ENCODE measurements around the gene KREMEN1. TPM values are rescaled to one million over a fixed set of nuclear protein-coding genes. Genes with fewer than 3 reads are reported as not detected.

Gene KREMEN1
- total and polyA plus RNA-seq, 10 of the 15 experiments (the other 5 are each of a cell fraction or from before 2014, with no cell fraction given) = 0.10 to 2.5 (median 0.20) TPM; not detected in 1

GRCh38 chr22:29078036-29078868 is 5.4 kb downstream of the KREMEN1 start:
- no peaks in the 10 kb centered on the region for H3K9me3 ChIP-seq (replicated peaks; ENCODE audit: control insufficient read depth, insufficient read depth, low read length)
- no peak for TF ChIP-seq RB1 (IDR thresholded peaks at IDR 0.05; ENCODE audit: borderline replicate concordance)
- TF ChIP-seq ZNF384 (IDR thresholded peaks at IDR 0.05; ENCODE audit: borderline replicate concordance, low read depth, low read length) = 0 out of 2 replicates have a peak, but pooled peaks have one; percentile 32
- TF ChIP-seq TARDBP (IDR thresholded peaks at IDR 0.05; ENCODE audit: borderline replicate concordance) = no peak
- TF ChIP-seq NFYA (IDR thresholded peaks at IDR 0.05; ENCODE audit: borderline replicate concordance, low read depth, low read length) = no peak
- no peak for TF ChIP-seq KLF5 (IDR thresholded peaks at IDR 0.05; ENCODE audit: partially characterized antibody)
- TF ChIP-seq HCFC1 (IDR thresholded peaks at IDR 0.05; ENCODE audit: low read length) = no peak
- intact Hi-C loops (cut with micrococcal nuclease; ENCODE audit: unreplicated experiment) = loop anchor here (5.0 kb wide), 2 partner anchors 74 to 124 kb away; no protein-coding TSS in a partner anchor
- no peak overlapping the region for H3K9ac ChIP-seq (ENCODE audit: control insufficient read depth, insufficient read depth, low read length)
- FAIRE-seq (no peak), ATAC-seq (no peak), DNase-seq (ENCODE audit: low read depth, low spot score) (no peak)
- no peak overlapping the region for H2AFZ ChIP-seq (ENCODE audit: control insufficient read depth, low read depth, low read length)
- H3K4me3 ChIP-seq = no peak overlapping the region
- H3K27ac ChIP-seq (ENCODE audit: control insufficient read depth, insufficient read depth) = no peak overlapping the region
- 32% methylated on average over 6 of the region's 6 CpGs for WGBS (ENCODE audit: insufficient coverage, insufficient replicate concordance, low lambda C conversion rate, missing lambda C conversion rate)
- BruUV-seq (replicated peaks) = no TSS peak
- no peaks in the 10 kb centered on the region for H3K36me3 ChIP-seq (ENCODE audit: control insufficient read depth in 2 of 2, insufficient read depth in 2 of 2, low read length in 1 of 2)
- H3K4me1 ChIP-seq (ENCODE audit: control insufficient read depth, insufficient read depth, low read length) = no peaks in the 10 kb centered on the region
- in situ Hi-C loops (cut with MboI) = no loop called here
- ChIA-PET CTCF (interaction anchor here (0.6 to 3.2 kb wide), 4 partner anchors 25 to 107 kb away, joined by 3 to 14 read pairs (median 4); no protein-coding TSS in a partner anchor), RAD21 (ENCODE audit: unreplicated experiment) (interaction anchor here (0.6 to 1.7 kb wide), 4 partner anchors 76 to 195 kb away, joined by 3 to 4 read pairs (median 4); partner anchors contain the start of gene ZNRF3), POLR2A (interaction anchor here (0.6 kb wide), 2 partner anchors 42 to 107 kb away, joined by 3 read pairs; no protein-coding TSS in a partner anchor), SMC1A (ENCODE audit: uncharacterized antibody, unreplicated experiment) (interaction anchor here (1.5 to 2.1 kb wide), 2 partner anchors 167 to 230 kb away, joined by 4 read pairs; no protein-coding TSS in a partner anchor)
- H3K27me3 ChIP-seq (replicated peaks in 1 of 2; ENCODE audit: control insufficient read depth in 2 of 2, insufficient read depth in 2 of 2, low read length in 1 of 2) = peaks cover 5 to 15% of the 10 kb centered on the region in 2 experiments
- no peaks in the 10 kb centered on the region for H4K20me1 ChIP-seq (ENCODE audit: control insufficient read depth, insufficient read depth)
- no peak overlapping the region for H3K4me2 ChIP-seq (ENCODE audit: control insufficient read depth, insufficient read depth)
- no peaks in the 10 kb centered on the region for H3K79me2 ChIP-seq (ENCODE audit: control insufficient read depth, insufficient read depth, low read length)
